Glutamatergic neuron (in vitro differentiated cells): ENCODE measurements around the gene C10orf67. TPM values are rescaled to one million over a fixed set of nuclear protein-coding genes. Genes with fewer than 3 reads are reported as not detected.
"Not testable (repeated sequence)": the region's sequence is repeated elsewhere in the genome, so short reads cannot be mapped to it uniquely, and the experiment has no call there.

ENCODE experiments used
- DNase-seq: peaks from one replicate; pipeline ENCODE4 v3.0.0; 2022
- H3K27ac Mint-ChIP-seq: one replicate; pipeline ENCODE4 v1.8.0; 2020; ENCODE audit warnings: mild to moderate bottlenecking, mixed read lengths, inconsistent platforms; ENCODE audit not compliant: unreplicated experiment
- H3K27me3 Mint-ChIP-seq: one replicate; pipeline ENCODE4 v1.8.0; 2020; ENCODE audit warnings: mild to moderate bottlenecking, moderate library complexity, mixed read lengths, inconsistent platforms; ENCODE audit not compliant: unreplicated experiment
- H3K36me3 Mint-ChIP-seq: one replicate; pipeline ENCODE4 v1.8.0; 2020; ENCODE audit warnings: mild to moderate bottlenecking, mixed read lengths, inconsistent platforms; ENCODE audit not compliant: unreplicated experiment
- H3K4me1 Mint-ChIP-seq: one replicate; pipeline ENCODE4 v1.8.0; 2020; ENCODE audit warnings: mild to moderate bottlenecking, low read depth, mixed read lengths, inconsistent platforms; ENCODE audit not compliant: unreplicated experiment
- H3K4me3 Mint-ChIP-seq: one replicate; pipeline ENCODE4 v1.8.0; 2020; ENCODE audit warnings: mild to moderate bottlenecking, mixed read lengths, inconsistent platforms; ENCODE audit not compliant: unreplicated experiment
- H3K9me3 Mint-ChIP-seq: one replicate; pipeline ENCODE4 v1.8.0; 2020; ENCODE audit warnings: mild to moderate bottlenecking, moderate library complexity, mixed read lengths, inconsistent platforms; ENCODE audit not compliant: unreplicated experiment
- CTCF ChIP-seq: fragments of 200-600 bp; sonication (generic); IDR thresholded peaks from one replicate; pipeline ENCODE4 v1.5.0; 2021; ENCODE audit not compliant: partially characterized antibody, unreplicated experiment
- total RNA-seq: library from RNA; stranded (reverse); fragmentation: NEBNext Ultra II Directional; extraction: Animal tissue kit (Norgen Biotek cat#: 25700); gene quantifications from one replicate; pipeline ENCODE4 v1.2.1, GENCODE V29; 2021; ENCODE audit not compliant: unreplicated experiment

C10orf67 gene
- total RNA-seq, 1 donor from 2014 or later = not detected

- no peak for DNase-seq
- no peak overlapping the region for H3K27ac Mint-ChIP-seq
- TF ChIP-seq CTCF = no peak
- no peaks in the 10 kb centered on the region for H3K4me1 Mint-ChIP-seq
- H3K36me3 Mint-ChIP-seq = no peaks in the 10 kb centered on the region
- H3K4me3 Mint-ChIP-seq = no peak overlapping the region
- H3K27me3 Mint-ChIP-seq = no peaks in the 10 kb centered on the region
- no peaks in the 10 kb centered on the region for H3K9me3 Mint-ChIP-seq
These were observed 86.1 kb downstream of the C10orf67 start for GRCh38 chr10:23258516-23258915.

- H3K4me1 Mint-ChIP-seq = no peaks in the 10 kb centered on the region
- H3K27ac Mint-ChIP-seq = no peak overlapping the region
- H3K27me3 Mint-ChIP-seq = peaks cover 1% of the 10 kb centered on the region
- no peak for TF ChIP-seq CTCF
- H3K36me3 Mint-ChIP-seq = peaks cover 4% of the 10 kb centered on the region
- DNase-seq = no peak
- no peak overlapping the region for H3K4me3 Mint-ChIP-seq
- no peaks in the 10 kb centered on the region for H3K9me3 Mint-ChIP-seq
These were observed 90.8 kb downstream of the C10orf67 start for GRCh38 chr10:23253780-23254179.

- DNase-seq, H3K4me1 Mint-ChIP-seq, H3K27ac Mint-ChIP-seq, H3K9me3 Mint-ChIP-seq, H3K27me3 Mint-ChIP-seq, H3K36me3 Mint-ChIP-seq, H3K4me3 Mint-ChIP-seq: not testable (repeated sequence)
These were observed 91.7 kb downstream of the C10orf67 start for GRCh38 chr10:23252859-23253258.

GRCh38 chr10:23241779-23242178 is 102.8 kb downstream of the C10orf67 start:
- not testable (repeated sequence) for H3K9me3 Mint-ChIP-seq, H3K4me1 Mint-ChIP-seq, DNase-seq, H3K36me3 Mint-ChIP-seq, H3K27ac Mint-ChIP-seq, H3K27me3 Mint-ChIP-seq, H3K4me3 Mint-ChIP-seq

GRCh38 chr10:23238015-23238414 is 106.6 kb downstream of the C10orf67 start:
- Mint-ChIP-seq H3K27ac (no peak overlapping the region), H3K27me3 (no peaks in the 10 kb centered on the region), H3K36me3 (no peaks in the 10 kb centered on the region), H3K9me3 (peaks cover 1% of the 10 kb centered on the region), H3K4me1 (no peaks in the 10 kb centered on the region), H3K4me3 (no peak overlapping the region)
- TF ChIP-seq CTCF = no peak
- DNase-seq = no peak

- no peak for TF ChIP-seq CTCF
These were observed 114.0 kb downstream of the C10orf67 start for GRCh38 chr10:23230582-23230981.

More at GRCh38 chr10:23230582-23230981, 114.0 kb downstream of the C10orf67 start:
- Mint-ChIP-seq H3K27ac (no peak overlapping the region), H3K9me3 (no peaks in the 10 kb centered on the region), H3K27me3 (no peaks in the 10 kb centered on the region), H3K36me3 (no peaks in the 10 kb centered on the region), H3K4me1 (no peaks in the 10 kb centered on the region), H3K4me3 (no peak overlapping the region)
- DNase-seq = no peak
